Neural progenitor cell (in vitro differentiated cells): ENCODE results near the gene CDK12. TPM values are rescaled to one million over a fixed set of nuclear protein-coding genes. Genes with fewer than 3 reads are reported as not detected.
A peak's percentile ranks its signal among the peaks of the same experiment; 100 is the strongest.
"Not testable (repeated sequence)": the region's sequence is repeated elsewhere in the genome, so short reads cannot be mapped to it uniquely, and the experiment has no call there.

Source experiments
- DNase-seq: peaks from one replicate; pipeline ENCODE4 v3.0.0-alpha.2; 2016; ENCODE audit warnings: low spot score
- H2AFZ ChIP-seq: fragments of 200-600 bp; sonication (generic); replicated peaks from 2 replicates; pipeline ENCODE4 v1.6.1; 2016; ENCODE audit warnings: antibody characterized with exemption
- H3F3A ChIP-seq: fragments of 200-600 bp; sonication (generic); 2 replicates; pipeline ENCODE4 v1.6.1; 2016; ENCODE audit warnings: antibody characterized with exemption, low read depth
- H3K27ac ChIP-seq: fragments of 200-600 bp; sonication (generic); 2 replicates; pipeline ENCODE4 v1.5.1; 2016; ENCODE audit warnings: mild to moderate bottlenecking
- H3K27me3 ChIP-seq: fragments of 200-600 bp; sonication (generic); 2 replicates; pipeline ENCODE4 v1.6.1; 2016; ENCODE audit warnings: mild to moderate bottlenecking, moderate library complexity
- H3K36me3 ChIP-seq: fragments of 200-600 bp; sonication (generic); 2 replicates; pipeline ENCODE4 v1.5.1; 2016
- H3K4me1 ChIP-seq: fragments of 200-600 bp; sonication (generic); 2 replicates; pipeline ENCODE4 v1.6.1; 2016; ENCODE audit warnings: mixed run types
- H3K4me2 ChIP-seq: fragments of 200-600 bp; sonication (generic); 2 replicates; pipeline ENCODE4 v1.6.1; 2016
- H3K4me3 ChIP-seq: fragments of 200-600 bp; sonication (generic); 2 replicates; pipeline ENCODE4 v1.5.1; 2016
- H3K79me2 ChIP-seq: fragments of 200-600 bp; sonication (generic); 2 replicates; pipeline ENCODE4 v1.6.1; 2016; ENCODE audit warnings: low read depth
- H3K9ac ChIP-seq: fragments of 200-600 bp; sonication (generic); 2 replicates; pipeline ENCODE4 v1.6.1; 2016
- H3K9me3 ChIP-seq: fragments of 200-600 bp; sonication (generic); 2 replicates; pipeline ENCODE4 v1.5.1; 2016; ENCODE audit warnings: low read depth
- H4K20me1 ChIP-seq: fragments of 200-600 bp; sonication (generic); 2 replicates; pipeline ENCODE4 v1.6.1; 2016; ENCODE audit warnings: low read depth
- H3K27ac Mint-ChIP-seq: 3 replicates; pipeline ENCODE4 v1.8.0; 2021; ENCODE audit warnings: mixed read lengths
- H3K27me3 Mint-ChIP-seq: 2 replicates; pipeline ENCODE4 v1.8.0; 2022; ENCODE audit warnings: low read depth, mild to moderate bottlenecking, inconsistent platforms, moderate library complexity, mixed read lengths; ENCODE audit not compliant: insufficient read depth
- H3K36me3 Mint-ChIP-seq: 3 replicates; pipeline ENCODE4 v1.8.0; 2021; ENCODE audit warnings: mixed read lengths
- H3K4me1 Mint-ChIP-seq: 3 replicates; pipeline ENCODE4 v1.8.0; 2021; ENCODE audit warnings: mixed read lengths
- H3K4me3 Mint-ChIP-seq: 3 replicates; pipeline ENCODE4 v1.8.0; 2021; ENCODE audit warnings: mild to moderate bottlenecking, moderate library complexity, mixed read lengths
- H3K9me3 Mint-ChIP-seq: 3 replicates; pipeline ENCODE4 v1.8.0; 2020; ENCODE audit warnings: mixed read lengths
- CTCF ChIP-seq: fragments of 200-600 bp; sonication (generic); IDR thresholded peaks from 2 replicates; pipeline ENCODE4 v1.5.1; 2017; ENCODE audit warnings: antibody characterized with exemption, mild to moderate bottlenecking
- EZH2 ChIP-seq: fragments of 200-600 bp; sonication (generic); IDR thresholded peaks from 2 replicates; pipeline ENCODE4 v1.6.1; 2017; ENCODE audit warnings: antibody characterized with exemption, mild to moderate bottlenecking, moderate library complexity
- EZH2phosphoT487 ChIP-seq: fragments of 200-600 bp; sonication (generic); IDR thresholded peaks from 2 replicates; pipeline ENCODE4 v1.6.1; 2017; ENCODE audit warnings: antibody characterized with exemption
- total RNA-seq: library from RNA; depleted of rRNA; stranded (reverse); fragments of >200 nt; gene quantifications from 2 replicates; pipeline ENCODE4 v1.2.3, GENCODE V29; 2015; ENCODE audit warnings: low replicate concordance

The CDK12 gene
- total RNA-seq, 1 donor from 2014 or later: 44.1 TPM

GRCh38 chr17:39462631-39463375 is 1.5 kb downstream of the CDK12 start:
- peaks cover 7% of the 10 kb centered on the region for H3K27me3 Mint-ChIP-seq
- no peaks in the 10 kb centered on the region for H3K27me3 ChIP-seq
- peaks cover 25% of the 10 kb centered on the region for H3K4me1 Mint-ChIP-seq
- H3K9ac ChIP-seq: peak overlapping the region; percentile 98
- H3K36me3 ChIP-seq: no peaks in the 10 kb centered on the region
- H3K4me2 ChIP-seq: peak overlapping the region; percentile 93
- peak overlapping the region; percentile 98 for H3K27ac Mint-ChIP-seq
- peaks cover 8% of the 10 kb centered on the region for H3F3A ChIP-seq
- H3K36me3 Mint-ChIP-seq: peaks cover 8% of the 10 kb centered on the region
- H3K9me3 ChIP-seq: no peaks in the 10 kb centered on the region
- H3K4me3 Mint-ChIP-seq: peak overlapping the region; percentile 96
- H3K4me1 ChIP-seq: peaks cover 21% of the 10 kb centered on the region
- no peaks in the 10 kb centered on the region for H3K9me3 Mint-ChIP-seq
- peaks cover 59% of the 10 kb centered on the region for H4K20me1 ChIP-seq
- H3K4me3 ChIP-seq: peak overlapping the region; percentile 92
- TF ChIP-seq CTCF: no peak
- no peak for TF ChIP-seq EZH2phosphoT487
- no peak for TF ChIP-seq EZH2
- no peak overlapping the region for H3K27ac ChIP-seq
- H3K79me2 ChIP-seq: peaks cover 65% of the 10 kb centered on the region
- no peak overlapping the region for H2AFZ ChIP-seq
- peak; percentile 25 for DNase-seq

- H3K9me3 Mint-ChIP-seq, H3K27ac ChIP-seq, DNase-seq, H2AFZ ChIP-seq, H3K36me3 Mint-ChIP-seq, H3F3A ChIP-seq, H3K27me3 Mint-ChIP-seq, H3K36me3 ChIP-seq, H3K9me3 ChIP-seq, H3K27ac Mint-ChIP-seq, H3K27me3 ChIP-seq: not testable (repeated sequence)
- H3K4me2 ChIP-seq: peak overlapping the region; percentile 93
- Mint-ChIP-seq H3K4me3 (peak overlapping the region; percentile 96), H3K4me1 (peaks cover 25% of the 10 kb centered on the region)
- peak overlapping the region; percentile 98 for H3K9ac ChIP-seq
- H3K4me3 ChIP-seq: peak overlapping the region; percentile 92
- H3K4me1 ChIP-seq: peaks cover 21% of the 10 kb centered on the region
- peaks cover 76% of the 10 kb centered on the region for H4K20me1 ChIP-seq
- peaks cover 84% of the 10 kb centered on the region for H3K79me2 ChIP-seq
These were observed 3.4 kb downstream of the CDK12 start for GRCh38 chr17:39464639-39465181.

GRCh38 chr17:39468610-39469009 is 7.3 kb downstream of the CDK12 start:
- H4K20me1 ChIP-seq: peaks cover 68% of the 10 kb centered on the region
- H3K4me3 ChIP-seq: not testable (repeated sequence)

DNA sequence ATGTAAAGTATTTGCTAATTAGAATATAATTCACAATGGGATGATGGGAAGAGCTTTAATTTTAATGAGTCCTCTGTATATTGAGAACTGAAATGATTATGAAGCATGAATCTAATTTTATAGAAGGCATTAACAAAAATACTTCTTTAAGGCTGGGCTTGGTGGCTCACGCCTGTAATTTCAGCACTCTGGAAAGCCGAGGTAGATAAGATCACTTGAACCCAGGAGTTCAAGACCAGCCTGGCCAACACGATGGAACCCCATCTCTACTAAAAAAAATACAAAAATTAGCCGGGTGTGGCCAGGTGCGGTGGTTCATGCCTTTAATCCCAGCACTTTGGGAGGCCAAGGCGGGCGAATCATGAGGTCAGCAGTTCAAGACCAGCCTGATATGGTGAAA is 12.0 kb downstream of the CDK12 start:
- H2AFZ ChIP-seq: no peak overlapping the region
- H3K9ac ChIP-seq: no peak overlapping the region
- no peak overlapping the region for H3K4me3 Mint-ChIP-seq
- H4K20me1 ChIP-seq: peaks cover 26% of the 10 kb centered on the region
- no peak overlapping the region for H3K4me2 ChIP-seq
- H3K36me3 Mint-ChIP-seq: peaks cover 13% of the 10 kb centered on the region
- H3K27me3 Mint-ChIP-seq: no peaks in the 10 kb centered on the region
- peaks cover 62% of the 10 kb centered on the region for H3K79me2 ChIP-seq
- peaks cover 20% of the 10 kb centered on the region for H3K36me3 ChIP-seq
- H3K9me3 ChIP-seq: no peaks in the 10 kb centered on the region
- no peak overlapping the region for H3K27ac ChIP-seq
- DNase-seq: no peak
- H3K27me3 ChIP-seq: no peaks in the 10 kb centered on the region
- peaks cover 7% of the 10 kb centered on the region for H3F3A ChIP-seq
- H3K4me3 ChIP-seq: no peak overlapping the region
- no peak overlapping the region for H3K27ac Mint-ChIP-seq
- H3K9me3 Mint-ChIP-seq: no peaks in the 10 kb centered on the region
- no peaks in the 10 kb centered on the region for H3K4me1 Mint-ChIP-seq
- no peaks in the 10 kb centered on the region for H3K4me1 ChIP-seq
- no peak for TF ChIP-seq EZH2
- TF ChIP-seq CTCF: no peak
- TF ChIP-seq EZH2phosphoT487: no peak

More at GRCh38 chr17:39468610-39469009, 7.3 kb downstream of the CDK12 start:
- peaks cover 17% of the 10 kb centered on the region for H3K36me3 Mint-ChIP-seq
- H3K4me1 Mint-ChIP-seq: peaks cover 14% of the 10 kb centered on the region
- not testable (repeated sequence) for H3K4me3 Mint-ChIP-seq, H3K9me3 Mint-ChIP-seq, DNase-seq, H3K27me3 Mint-ChIP-seq, H3K27ac ChIP-seq, H3K27ac Mint-ChIP-seq, H3K9ac ChIP-seq, H3K4me2 ChIP-seq, H3K9me3 ChIP-seq, H3F3A ChIP-seq, H2AFZ ChIP-seq, H3K27me3 ChIP-seq
- H3K36me3 ChIP-seq: peaks cover 17% of the 10 kb centered on the region
- peaks cover 90% of the 10 kb centered on the region for H3K79me2 ChIP-seq
- peaks cover 18% of the 10 kb centered on the region for H3K4me1 ChIP-seq

DNA sequence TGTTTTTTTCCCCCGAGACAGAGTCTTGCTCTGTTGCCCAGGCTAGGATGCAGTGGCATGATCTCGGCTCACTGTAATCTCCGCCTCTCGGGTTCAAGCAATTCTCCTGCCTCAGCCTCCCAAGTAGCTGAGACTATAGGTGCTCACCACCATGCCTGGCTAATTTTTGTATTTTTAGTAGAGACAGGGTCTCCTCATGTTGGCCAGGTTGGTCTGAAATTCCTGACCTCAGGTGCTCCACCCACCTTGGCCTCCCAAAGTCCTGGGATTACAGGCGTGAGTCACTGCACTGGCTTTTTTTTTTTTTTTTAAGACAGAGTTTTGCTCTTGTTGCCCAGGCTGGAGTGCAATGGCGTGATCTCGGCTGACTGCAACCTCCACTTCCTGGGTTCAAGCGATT is 18.3 kb downstream of the CDK12 start:
- H3K9me3 ChIP-seq, H3K9me3 Mint-ChIP-seq, H3K4me3 ChIP-seq, H3K36me3 ChIP-seq, H3K27ac ChIP-seq, H3K9ac ChIP-seq, H3F3A ChIP-seq, H3K27ac Mint-ChIP-seq, H3K4me1 Mint-ChIP-seq, H3K4me1 ChIP-seq, H3K36me3 Mint-ChIP-seq, H4K20me1 ChIP-seq, H3K4me3 Mint-ChIP-seq, DNase-seq, H3K27me3 Mint-ChIP-seq, H2AFZ ChIP-seq, H3K4me2 ChIP-seq, H3K27me3 ChIP-seq: not testable (repeated sequence)
- H3K79me2 ChIP-seq: peaks cover 38% of the 10 kb centered on the region
